Neutrophil (primary cell): Measurements from ENCODE around the gene TMEM42.
"Not testable (repeated sequence)": the region's sequence is repeated elsewhere in the genome, so short reads cannot be mapped to it uniquely, and the experiment has no call there.

Experiments
- H3K27ac ChIP-seq: fragments of 200-600 bp; sonication (generic); 2 replicates; pipeline ENCODE4 v1.5.1; 2016; ENCODE audit warnings: mild to moderate bottlenecking, moderate library complexity
- H3K27me3 ChIP-seq: fragments of 200-600 bp; sonication (generic); 2 replicates; pipeline ENCODE4 v1.6.0; 2016; ENCODE audit warnings: mild to moderate bottlenecking
- H3K36me3 ChIP-seq: fragments of 200-600 bp; sonication (generic); 2 replicates; pipeline ENCODE4 v1.5.1; 2017
- H3K4me1 ChIP-seq, 2 experiments: fragments of 200-600 bp in 1 of 2; sonication (generic) in 1 of 2; 1 replicate in 1 of 2; 2 replicates in 1 of 2; pipeline versions ENCODE4 v1.5.1 to v1.6.1; 2013 to 2016; ENCODE audit warnings: low read depth in 1 of 2, low read length in 1 of 2, mild to moderate bottlenecking in 1 of 2, moderate library complexity in 1 of 2; ENCODE audit not compliant: control insufficient read depth in 1 of 2, insufficient read depth in 1 of 2
- H3K4me3 ChIP-seq, 2 experiments: fragments of 200-600 bp in 1 of 2; sonication (generic) in 1 of 2; 1 replicate in 1 of 2; 2 replicates in 1 of 2; pipeline ENCODE4 v1.5.1; 2013 to 2016; ENCODE audit warnings: low read depth in 1 of 2, low read length in 1 of 2, mild to moderate bottlenecking in 1 of 2, moderate library complexity in 1 of 2
- H3K9me3 ChIP-seq: fragments of 200-600 bp; sonication (generic); 2 replicates; pipeline ENCODE4 v1.5.1; 2016
- TF ChIP-seq, protein P1 (sequence below): fragments of 200-600 bp; sonication (generic); IDR thresholded peaks from 2 replicates; pipeline ENCODE4 v1.5.1; 2016; ENCODE audit warnings: antibody characterized with exemption

TMEM42 gene

GRCh38 chr3:44845528-44846520 lies 15.9 kb upstream of the TMEM42 start:
- Histone ChIP-seq H3K36me3 (peaks cover 67% of the 10 kb centered on the region), H3K4me1 (no peaks in the 10 kb centered on the region), H3K27ac (no peak overlapping the region), H3K9me3 (no peaks in the 10 kb centered on the region), H3K27me3 (no peaks in the 10 kb centered on the region), H3K4me3 (no peak overlapping the region)
- TF ChIP-seq, protein P1, sequence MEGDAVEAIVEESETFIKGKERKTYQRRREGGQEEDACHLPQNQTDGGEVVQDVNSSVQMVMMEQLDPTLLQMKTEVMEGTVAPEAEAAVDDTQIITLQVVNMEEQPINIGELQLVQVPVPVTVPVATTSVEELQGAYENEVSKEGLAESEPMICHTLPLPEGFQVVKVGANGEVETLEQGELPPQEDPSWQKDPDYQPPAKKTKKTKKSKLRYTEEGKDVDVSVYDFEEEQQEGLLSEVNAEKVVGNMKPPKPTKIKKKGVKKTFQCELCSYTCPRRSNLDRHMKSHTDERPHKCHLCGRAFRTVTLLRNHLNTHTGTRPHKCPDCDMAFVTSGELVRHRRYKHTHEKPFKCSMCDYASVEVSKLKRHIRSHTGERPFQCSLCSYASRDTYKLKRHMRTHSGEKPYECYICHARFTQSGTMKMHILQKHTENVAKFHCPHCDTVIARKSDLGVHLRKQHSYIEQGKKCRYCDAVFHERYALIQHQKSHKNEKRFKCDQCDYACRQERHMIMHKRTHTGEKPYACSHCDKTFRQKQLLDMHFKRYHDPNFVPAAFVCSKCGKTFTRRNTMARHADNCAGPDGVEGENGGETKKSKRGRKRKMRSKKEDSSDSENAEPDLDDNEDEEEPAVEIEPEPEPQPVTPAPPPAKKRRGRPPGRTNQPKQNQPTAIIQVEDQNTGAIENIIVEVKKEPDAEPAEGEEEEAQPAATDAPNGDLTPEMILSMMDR = no peak

DNA sequence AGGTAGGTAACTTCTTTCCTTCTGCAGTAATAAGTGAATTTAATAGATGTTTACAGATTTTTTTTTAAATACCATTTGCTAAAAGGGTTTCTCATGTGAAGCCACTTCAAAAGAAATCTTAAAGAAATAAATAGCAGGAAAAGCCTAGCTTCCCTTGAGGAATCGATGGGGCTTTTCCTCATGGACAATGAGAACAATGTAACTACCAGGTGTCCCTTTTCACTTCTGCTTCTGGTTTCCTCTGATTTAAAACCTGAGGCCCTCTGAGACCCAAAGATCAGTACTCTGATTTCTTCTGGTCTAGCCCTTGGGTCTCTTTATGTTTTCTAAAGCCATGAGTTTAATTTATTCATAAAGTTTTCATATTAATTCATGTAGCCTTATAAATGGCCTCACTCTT lies 13.1 kb upstream of the TMEM42 start:
- Histone ChIP-seq H3K36me3 (peaks cover 52% of the 10 kb centered on the region), H3K27me3 (no peaks in the 10 kb centered on the region)
- TF ChIP-seq, protein P1 = no peak

DNA sequence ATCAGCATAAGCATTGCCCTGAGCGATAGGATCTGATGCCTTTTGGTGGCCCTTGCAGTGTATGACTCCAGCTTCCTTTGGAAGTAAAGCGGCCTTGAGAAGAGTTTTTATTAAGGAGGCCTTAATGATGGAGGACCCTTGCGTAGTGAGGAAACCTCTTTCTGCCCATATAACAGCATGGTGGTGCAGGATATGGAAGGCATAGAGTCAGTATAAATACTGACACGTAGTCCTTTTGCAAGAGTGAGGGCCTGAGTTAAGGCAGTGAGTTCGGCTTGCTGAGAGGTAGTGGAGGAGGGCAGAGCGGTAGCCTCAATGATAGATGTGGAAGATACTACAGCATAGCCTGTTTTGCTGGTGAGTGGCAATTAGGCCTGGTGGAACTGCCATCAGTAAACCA lies 5.0 kb upstream of the TMEM42 start:
- H3K36me3 ChIP-seq = peaks cover 17% of the 10 kb centered on the region
- H3K4me1 ChIP-seq, H3K27me3 ChIP-seq, H3K27ac ChIP-seq, H3K9me3 ChIP-seq, H3K4me3 ChIP-seq: not testable (repeated sequence)

More for the DNA sequence above, 13.1 kb upstream of the TMEM42 start:
- no peak overlapping the region for H3K27ac ChIP-seq
- H3K4me1 ChIP-seq = no peaks in the 10 kb centered on the region
- no peak overlapping the region for H3K4me3 ChIP-seq
- H3K9me3 ChIP-seq = no peaks in the 10 kb centered on the region

DNA sequence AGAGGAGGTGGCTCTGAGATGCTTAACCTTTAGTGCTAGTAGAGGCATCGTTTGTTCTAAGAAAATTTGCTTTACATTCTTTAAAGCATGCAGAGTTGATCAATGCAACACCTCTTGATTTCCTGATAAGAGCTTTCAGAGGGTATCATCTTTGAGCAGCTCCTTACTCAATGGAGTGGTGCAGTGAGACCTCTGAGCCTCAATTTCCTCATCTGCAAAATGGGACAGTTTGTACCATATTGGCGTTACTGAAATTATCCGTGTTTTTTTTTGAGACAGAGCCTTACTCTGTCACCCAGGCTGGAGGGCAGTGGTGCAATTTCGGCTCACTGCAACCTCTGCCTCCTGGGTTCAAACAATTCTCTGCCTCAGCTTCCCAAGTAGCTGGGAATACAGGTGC lies 1.6 kb upstream of the TMEM42 start:
- H3K27me3 ChIP-seq = no peaks in the 10 kb centered on the region
- no peaks in the 10 kb centered on the region for H3K9me3 ChIP-seq
- no peak overlapping the region for H3K4me3 ChIP-seq
- TF ChIP-seq, protein P1 = no peak
- no peak overlapping the region for H3K27ac ChIP-seq
- H3K4me1 ChIP-seq = peaks cover 7 to 10% of the 10 kb centered on the region in 2 experiments
- peaks cover 3% of the 10 kb centered on the region for H3K36me3 ChIP-seq

DNA sequence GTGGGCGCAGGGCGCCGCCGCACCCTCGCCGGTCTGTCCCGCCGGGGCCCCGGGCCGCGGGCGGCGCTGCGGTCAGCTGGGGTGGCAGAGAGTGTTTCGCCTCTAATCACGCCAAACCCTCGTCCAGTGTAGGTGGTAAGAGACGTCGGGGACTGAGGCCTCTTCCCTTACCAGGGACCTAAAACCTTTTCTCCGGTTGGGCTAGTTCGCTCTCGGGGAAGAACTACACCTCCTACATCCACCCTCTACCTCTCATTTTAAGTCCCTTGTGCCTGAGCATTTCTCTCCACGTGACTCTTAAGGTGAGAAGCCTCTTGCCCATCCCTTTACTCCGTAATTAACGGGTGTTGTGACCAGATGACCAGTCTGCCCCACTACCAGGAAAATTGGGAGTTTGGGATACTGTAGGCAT lies 520 bp downstream of the TMEM42 start:
- H3K27ac ChIP-seq = peak overlapping the region; percentile 86
- H3K4me1 ChIP-seq = peaks cover 7 to 10% of the 10 kb centered on the region in 2 experiments
- no peaks in the 10 kb centered on the region for H3K27me3 ChIP-seq
- peak overlapping the region; percentile 72 to 75 for H3K4me3 ChIP-seq
- TF ChIP-seq, protein P1 = no peak
- H3K9me3 ChIP-seq = no peaks in the 10 kb centered on the region
- peaks cover 7% of the 10 kb centered on the region for H3K36me3 ChIP-seq
